ENCODE measurements around the gene MMD2. TPM values are rescaled to one million over a fixed set of nuclear protein-coding genes. Genes with fewer than 3 reads are reported as not detected.

MMD2 gene, protein sequence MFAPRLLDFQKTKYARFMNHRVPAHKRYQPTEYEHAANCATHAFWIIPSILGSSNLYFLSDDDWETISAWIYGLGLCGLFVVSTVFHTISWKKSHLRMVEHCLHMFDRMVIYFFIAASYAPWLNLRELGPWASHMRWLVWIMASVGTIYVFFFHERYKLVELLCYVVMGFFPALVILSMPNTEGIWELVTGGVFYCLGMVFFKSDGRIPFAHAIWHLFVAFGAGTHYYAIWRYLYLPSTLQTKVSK
- total RNA-seq, result not detected in 2 replicates

DNA sequence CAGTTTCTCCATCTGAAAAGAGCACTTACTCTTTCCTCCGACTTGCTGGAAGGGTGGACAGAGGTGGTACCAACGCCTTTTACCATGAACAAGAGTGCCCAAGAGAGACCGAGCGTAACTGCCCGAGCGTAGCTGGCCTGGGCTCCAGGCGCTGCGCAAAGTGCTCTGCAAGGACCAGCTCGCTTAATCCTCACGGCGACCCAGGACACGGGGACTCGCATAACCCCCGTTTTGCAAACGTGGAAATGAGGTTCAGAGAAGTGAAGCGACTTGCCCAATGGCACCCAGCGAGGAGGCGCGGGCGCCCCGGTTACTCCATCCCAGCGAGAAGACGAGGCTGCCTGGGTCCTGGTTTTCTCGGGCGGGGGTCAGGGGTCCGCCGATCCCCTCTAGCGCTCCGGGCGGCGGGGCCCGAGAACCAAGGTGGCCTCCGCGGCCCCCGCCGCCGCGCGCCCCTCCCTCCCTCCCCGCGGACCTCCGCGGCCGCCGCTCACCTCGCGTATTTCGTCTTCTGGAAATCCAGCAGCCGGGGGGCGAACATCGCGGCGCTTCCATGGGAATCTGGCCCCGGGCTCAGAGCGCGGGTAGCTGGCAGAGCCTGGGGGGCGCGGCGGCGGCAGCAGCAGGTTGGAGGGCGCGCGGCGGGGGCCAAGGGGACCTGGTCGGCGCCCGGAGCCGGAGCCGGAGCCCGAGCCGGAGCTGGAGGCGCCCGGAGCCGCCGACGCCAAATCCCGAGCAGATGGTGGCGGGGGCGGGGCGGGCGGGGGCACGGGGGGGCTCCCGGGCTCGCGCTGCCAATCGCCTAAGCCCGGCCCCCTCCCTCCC is at the start of gene MMD2:
Gene MMD2, minus strand, starts transcription at position 711 of the 825 bp plus-strand sequence. Its CDS starts 170 bp downstream, at position 541.

DNA sequence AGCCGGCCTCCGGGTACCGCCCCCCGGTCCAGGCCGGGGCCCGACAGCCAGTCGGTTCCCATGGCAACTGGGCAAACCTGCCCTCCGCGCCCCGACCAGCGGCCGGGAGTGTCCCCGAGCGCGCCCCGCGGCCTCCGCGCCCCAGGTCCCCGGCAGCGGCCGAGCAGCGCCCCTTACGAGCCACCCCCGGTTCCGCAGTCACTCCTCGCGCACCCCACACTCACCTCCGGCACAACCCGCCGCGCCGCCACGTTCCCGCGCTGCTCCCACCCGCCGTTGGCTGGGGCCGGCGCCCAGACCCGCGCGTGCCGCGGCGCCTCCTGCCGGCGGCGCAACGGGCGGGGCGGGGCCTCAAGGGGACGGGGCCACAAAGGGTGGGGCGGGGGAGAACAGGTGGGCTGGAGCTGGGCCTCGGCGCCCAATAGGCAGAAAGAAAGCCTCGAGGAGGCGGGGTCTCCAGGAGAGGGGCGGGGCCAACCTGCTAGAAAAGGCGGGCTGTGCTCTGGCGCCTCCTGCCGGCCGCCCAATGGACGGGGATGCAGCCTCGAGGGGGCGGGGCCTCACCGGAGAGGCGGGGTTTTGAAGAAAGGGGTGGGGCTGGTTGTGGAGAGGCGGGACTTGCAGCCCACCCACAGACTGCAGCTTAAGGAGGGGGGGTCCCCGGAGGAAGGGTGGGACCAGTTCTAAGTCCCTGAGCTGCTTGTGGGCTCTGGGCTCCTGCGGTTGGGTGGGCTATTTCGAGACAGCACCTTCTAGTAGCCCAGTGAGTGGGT is 75.4 kb downstream of the MMD2 start, which contains the start of gene RADIL:
Gene RADIL, minus strand, starts transcription at position 345 of the 773 bp plus-strand sequence. CDS start 5,577 bp downstream, outside the sequence.

DNA sequence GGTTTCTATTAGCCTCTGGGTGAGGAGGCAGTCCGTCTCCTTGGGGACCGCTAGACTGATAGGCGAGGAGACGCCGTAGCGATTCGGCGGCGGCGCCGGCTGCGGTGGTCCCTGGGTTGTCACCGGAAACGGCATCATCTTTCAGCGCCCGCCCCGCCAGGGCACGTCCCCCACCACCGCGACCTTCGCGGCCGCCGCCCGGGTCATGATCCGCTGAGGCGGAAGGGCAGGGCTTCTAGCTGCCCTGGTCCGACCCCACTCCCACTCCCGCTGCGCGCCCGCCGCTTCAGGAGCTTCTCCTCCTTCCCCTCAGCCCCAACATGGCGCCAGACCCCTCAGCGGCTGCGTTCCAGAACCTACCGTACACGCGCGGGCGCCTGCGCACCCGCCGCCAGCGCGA is 97.3 kb downstream of the MMD2 start, which contains the start of gene PAPOLB:
Gene PAPOLB, minus strand, starts transcription at position 358 of the 400 bp plus-strand sequence. Its CDS starts 220 bp downstream, at position 138.

Other genes starting within 250 kb of the MMD2 start
- gene AP5Z1, start 183.6 kb downstream of the MMD2 start, total RNA-seq, result 14.6 and 23.1 TPM in 2 replicates
- 0.19 and 0.28 TPM in 2 replicates for gene PAPOLB, start 97.2 kb downstream of the MMD2 start, total RNA-seq
- 0.38 and 0.56 TPM in 2 replicates for gene RADIL, start 75.5 kb downstream of the MMD2 start, total RNA-seq
- 9.4 and 9.9 TPM in 2 replicates for gene RBAK, start 86.7 kb upstream of the MMD2 start, total RNA-seq
- gene WIPI2, start 231.0 kb upstream of the MMD2 start, total RNA-seq, result 60.3 and 78.0 TPM in 2 replicates